Tibial nerve (tissue), 4 donors: Measurements from ENCODE around the gene PRCP.

ENCODE experiments used
- EP300 ChIP-seq, 2 donors: sonication (generic); formaldehyde crosslinking; IDR thresholded peaks; one replicate each; pipeline ENCODE4 v1.6.1; 2017; ENCODE audit warnings: antibody characterized with exemption in 2 of 2, mild to moderate bottlenecking in 1 of 2
- TF ChIP-seq, protein P1 (sequence below), 5 experiments: fragments of 200-600 bp in 3 of 5; fragments of 450-650 bp in 2 of 5; sonication (generic) in 3 of 5; IDR thresholded peaks; one replicate each; pipeline ENCODE4 v1.5.1; 2016 to 2019; ENCODE audit warnings: antibody characterized with exemption in 5 of 5, mild to moderate bottlenecking in 3 of 5, moderate library complexity in 2 of 5

GRCh38 chr11:82899186-82899820 lies 927 bp downstream of the PRCP start:
- TF ChIP-seq, protein P1, sequence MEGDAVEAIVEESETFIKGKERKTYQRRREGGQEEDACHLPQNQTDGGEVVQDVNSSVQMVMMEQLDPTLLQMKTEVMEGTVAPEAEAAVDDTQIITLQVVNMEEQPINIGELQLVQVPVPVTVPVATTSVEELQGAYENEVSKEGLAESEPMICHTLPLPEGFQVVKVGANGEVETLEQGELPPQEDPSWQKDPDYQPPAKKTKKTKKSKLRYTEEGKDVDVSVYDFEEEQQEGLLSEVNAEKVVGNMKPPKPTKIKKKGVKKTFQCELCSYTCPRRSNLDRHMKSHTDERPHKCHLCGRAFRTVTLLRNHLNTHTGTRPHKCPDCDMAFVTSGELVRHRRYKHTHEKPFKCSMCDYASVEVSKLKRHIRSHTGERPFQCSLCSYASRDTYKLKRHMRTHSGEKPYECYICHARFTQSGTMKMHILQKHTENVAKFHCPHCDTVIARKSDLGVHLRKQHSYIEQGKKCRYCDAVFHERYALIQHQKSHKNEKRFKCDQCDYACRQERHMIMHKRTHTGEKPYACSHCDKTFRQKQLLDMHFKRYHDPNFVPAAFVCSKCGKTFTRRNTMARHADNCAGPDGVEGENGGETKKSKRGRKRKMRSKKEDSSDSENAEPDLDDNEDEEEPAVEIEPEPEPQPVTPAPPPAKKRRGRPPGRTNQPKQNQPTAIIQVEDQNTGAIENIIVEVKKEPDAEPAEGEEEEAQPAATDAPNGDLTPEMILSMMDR (IDR thresholded peaks at IDR 0.05): no peak
- TF ChIP-seq EP300 (IDR thresholded peaks at IDR 0.05): no peak
